ENCODE data around the gene TMED5. TPM values are rescaled to one million over a fixed set of nuclear protein-coding genes. Genes with fewer than 3 reads are reported as not detected.

Gene TMED5
- total RNA-seq, 1 donor from 2014 or later, result 44.0 TPM

- no peak overlapping the region for H3K4me3 ChIP-seq
- TF ChIP-seq CTCF (IDR thresholded peaks at IDR 0.05; ENCODE audit: borderline replicate concordance), result no peak
- no peaks in the 10 kb centered on the region for H3K4me1 ChIP-seq
- H3K9me3 ChIP-seq (replicated peaks), result no peaks in the 10 kb centered on the region
- DNase-seq, result no peak
- no peak overlapping the region for H3K27ac ChIP-seq (replicated peaks)
- peaks cover 12% of the 10 kb centered on the region for H3K36me3 ChIP-seq
- intact Hi-C loops (cut with micrococcal nuclease), result no loop called here
- H3K27me3 ChIP-seq (ENCODE audit: low read depth), result no peaks in the 10 kb centered on the region
Observed at GRCh38 chr1:93215322-93215721, 35.1 kb upstream of the TMED5 start.

GRCh38 chr1:93207211-93207610 lies 27.0 kb upstream of the TMED5 start:
- H3K27ac ChIP-seq (replicated peaks), result no peak overlapping the region
- intact Hi-C loops (cut with micrococcal nuclease), result no loop called here
- no peak for DNase-seq
- no peak overlapping the region for H3K4me3 ChIP-seq
- H3K4me1 ChIP-seq, result no peaks in the 10 kb centered on the region
- H3K9me3 ChIP-seq (replicated peaks), result no peaks in the 10 kb centered on the region
- no peaks in the 10 kb centered on the region for H3K27me3 ChIP-seq (ENCODE audit: low read depth)
- no peak for TF ChIP-seq CTCF (IDR thresholded peaks at IDR 0.05; ENCODE audit: borderline replicate concordance)
- no peaks in the 10 kb centered on the region for H3K36me3 ChIP-seq

GRCh38 chr1:93206567-93206954 lies 26.3 kb upstream of the TMED5 start:
- no peaks in the 10 kb centered on the region for H3K27me3 ChIP-seq (ENCODE audit: low read depth)
- intact Hi-C loops (cut with micrococcal nuclease), result no loop called here
- no peaks in the 10 kb centered on the region for H3K9me3 ChIP-seq (replicated peaks)
- H3K27ac ChIP-seq (replicated peaks), result no peak overlapping the region
- no peak overlapping the region for H3K4me3 ChIP-seq
- no peaks in the 10 kb centered on the region for H3K4me1 ChIP-seq
- peaks cover 4% of the 10 kb centered on the region for H3K36me3 ChIP-seq
- DNase-seq, result no peak
- no peak for TF ChIP-seq CTCF (IDR thresholded peaks at IDR 0.05; ENCODE audit: borderline replicate concordance)

- H3K27me3 ChIP-seq (ENCODE audit: low read depth), result no peaks in the 10 kb centered on the region
- no peaks in the 10 kb centered on the region for H3K4me1 ChIP-seq
- H3K27ac ChIP-seq (replicated peaks), result no peak overlapping the region
- no peaks in the 10 kb centered on the region for H3K9me3 ChIP-seq (replicated peaks)
- TF ChIP-seq CTCF (IDR thresholded peaks at IDR 0.05; ENCODE audit: borderline replicate concordance), result no peak
- DNase-seq, result no peak
- H3K36me3 ChIP-seq, result peaks cover 4% of the 10 kb centered on the region
- H3K4me3 ChIP-seq, result no peak overlapping the region
- intact Hi-C loops (cut with micrococcal nuclease), result no loop called here
Observed at GRCh38 chr1:93205892-93206566, 25.8 kb upstream of the TMED5 start.

- Histone ChIP-seq H3K9me3 (replicated peaks) (no peaks in the 10 kb centered on the region), H3K27ac (replicated peaks) (no peak overlapping the region), H3K4me3 (no peak overlapping the region), H3K36me3 (peaks cover 4% of the 10 kb centered on the region), H3K27me3 (ENCODE audit: low read depth) (no peaks in the 10 kb centered on the region), H3K4me1 (no peaks in the 10 kb centered on the region)
- intact Hi-C loops (cut with micrococcal nuclease), result no loop called here
- no peak for TF ChIP-seq CTCF (IDR thresholded peaks at IDR 0.05; ENCODE audit: borderline replicate concordance)
- no peak for DNase-seq
Observed at GRCh38 chr1:93200714-93201113, 20.5 kb upstream of the TMED5 start.
